AG09309 (cell line): Measurements from ENCODE around the gene TRMT2A.

Source experiments
- DNase-seq: peaks from one replicate; pipeline ENCODE4 v3.0.0-alpha.2; 2010; ENCODE audit warnings: low read depth
- H3K4me3 ChIP-seq: 2 replicates; pipeline ENCODE4 v1.5.1; 2011; ENCODE audit warnings: mild to moderate bottlenecking, low read depth, low read length, moderate library complexity; ENCODE audit not compliant: control insufficient read depth
- TF ChIP-seq, protein P1 (sequence below): IDR thresholded peaks from 2 replicates; pipeline ENCODE4 v1.5.1; 2011; ENCODE audit warnings: mild to moderate bottlenecking, low read depth, low read length, inconsistent platforms; ENCODE audit not compliant: insufficient read depth, control insufficient read depth; ENCODE audit errors: missing control alignments

Gene TRMT2A

DNA sequence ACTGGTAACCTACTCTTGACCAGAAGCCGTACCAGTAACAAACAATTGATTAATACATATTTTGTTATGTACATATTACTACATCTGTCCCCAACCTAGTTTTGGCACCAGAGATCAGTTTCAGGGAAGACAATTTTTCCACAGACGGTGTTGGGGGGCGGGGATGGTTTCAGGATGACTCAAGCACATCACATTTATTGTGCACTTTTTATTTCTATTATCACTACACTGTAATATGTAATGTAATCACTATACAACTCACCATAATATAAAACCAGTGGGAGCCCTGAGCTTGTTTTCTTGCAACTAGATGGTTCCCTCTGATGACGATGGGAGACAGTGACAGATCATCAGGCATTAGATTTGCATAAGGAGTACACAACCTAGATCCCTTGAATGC lies 21.5 kb downstream of the TRMT2A start:
- DNase-seq = no peak
- TF ChIP-seq, protein P1, sequence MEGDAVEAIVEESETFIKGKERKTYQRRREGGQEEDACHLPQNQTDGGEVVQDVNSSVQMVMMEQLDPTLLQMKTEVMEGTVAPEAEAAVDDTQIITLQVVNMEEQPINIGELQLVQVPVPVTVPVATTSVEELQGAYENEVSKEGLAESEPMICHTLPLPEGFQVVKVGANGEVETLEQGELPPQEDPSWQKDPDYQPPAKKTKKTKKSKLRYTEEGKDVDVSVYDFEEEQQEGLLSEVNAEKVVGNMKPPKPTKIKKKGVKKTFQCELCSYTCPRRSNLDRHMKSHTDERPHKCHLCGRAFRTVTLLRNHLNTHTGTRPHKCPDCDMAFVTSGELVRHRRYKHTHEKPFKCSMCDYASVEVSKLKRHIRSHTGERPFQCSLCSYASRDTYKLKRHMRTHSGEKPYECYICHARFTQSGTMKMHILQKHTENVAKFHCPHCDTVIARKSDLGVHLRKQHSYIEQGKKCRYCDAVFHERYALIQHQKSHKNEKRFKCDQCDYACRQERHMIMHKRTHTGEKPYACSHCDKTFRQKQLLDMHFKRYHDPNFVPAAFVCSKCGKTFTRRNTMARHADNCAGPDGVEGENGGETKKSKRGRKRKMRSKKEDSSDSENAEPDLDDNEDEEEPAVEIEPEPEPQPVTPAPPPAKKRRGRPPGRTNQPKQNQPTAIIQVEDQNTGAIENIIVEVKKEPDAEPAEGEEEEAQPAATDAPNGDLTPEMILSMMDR = no peak
- no peak overlapping the region for H3K4me3 ChIP-seq

DNA sequence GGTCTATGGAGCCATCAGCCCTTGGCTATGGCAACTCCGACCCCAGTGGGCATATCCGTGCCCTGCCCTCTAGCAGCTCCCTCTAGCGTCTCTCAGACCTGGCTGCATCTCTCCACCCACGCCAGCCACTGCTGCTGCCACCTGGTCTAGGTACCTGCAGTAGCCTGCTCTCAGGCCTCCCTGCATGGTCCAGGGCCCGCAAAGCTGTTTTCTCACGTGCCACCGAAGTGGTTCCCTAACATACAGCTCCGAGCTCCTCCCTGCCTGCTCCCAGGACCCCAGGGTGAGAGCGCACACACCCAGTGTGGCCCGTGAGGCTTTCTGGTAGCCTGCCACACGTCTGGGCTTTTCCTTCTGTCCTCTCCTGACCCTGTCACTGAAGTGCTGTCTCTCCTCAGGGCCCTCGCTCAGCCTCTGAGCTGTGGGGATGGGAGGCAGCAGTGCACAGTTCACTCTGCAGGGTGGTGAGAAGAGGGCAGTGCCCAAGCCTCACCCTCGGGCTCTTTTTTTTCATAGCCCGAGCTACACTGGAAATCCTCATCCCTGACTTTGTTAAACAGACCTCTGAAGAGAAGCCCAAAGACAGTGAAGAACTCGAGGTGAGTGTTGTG lies 22.7 kb downstream of the TRMT2A start:
- TF ChIP-seq, protein P1 = no peak
- no peak overlapping the region for H3K4me3 ChIP-seq
- DNase-seq = no peak

DNA sequence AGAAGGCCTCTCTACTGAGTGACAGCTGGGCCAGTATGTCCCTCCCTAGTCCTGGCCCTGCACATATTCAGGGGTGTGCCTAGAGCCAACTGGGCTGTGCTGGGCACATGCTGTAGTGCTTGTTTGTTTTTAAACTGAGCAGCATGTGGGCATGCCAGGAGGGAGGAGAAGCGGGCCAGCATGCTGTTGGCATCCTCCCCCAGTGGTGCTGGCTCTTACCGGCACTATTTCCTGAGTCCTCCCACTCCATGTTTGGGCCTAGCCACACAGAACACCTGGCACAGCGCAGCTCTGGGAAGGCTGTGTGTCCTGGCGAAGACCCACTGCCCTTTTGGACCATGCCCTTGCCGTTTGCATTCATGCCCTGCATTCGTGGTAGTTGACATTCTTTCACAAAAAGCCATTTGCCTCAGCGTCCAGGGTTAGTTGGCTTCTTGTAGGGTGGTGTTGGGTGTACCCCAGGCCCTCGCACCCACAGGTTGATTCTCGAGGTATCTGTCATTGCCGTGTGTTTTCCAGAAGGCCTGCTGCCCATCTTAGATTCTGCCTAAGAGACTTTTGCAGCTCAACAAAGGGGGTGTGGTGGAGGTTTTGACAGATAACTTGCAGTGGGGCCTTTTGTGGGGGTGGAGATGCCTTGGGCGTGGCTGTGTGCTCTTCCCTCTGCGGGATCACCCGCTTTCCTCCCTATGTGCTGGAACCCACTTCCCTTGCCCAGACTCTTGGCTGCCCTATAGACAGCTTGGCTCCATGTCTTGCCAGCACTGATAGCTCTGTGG lies 23.4 kb downstream of the TRMT2A start:
- DNase-seq = no peak
- H3K4me3 ChIP-seq = no peak overlapping the region
- TF ChIP-seq, protein P1 = no peak

- TF ChIP-seq, protein P1 = no peak
- H3K4me3 ChIP-seq = no peak overlapping the region
- no peak for DNase-seq
These were observed 24.6 kb downstream of the TRMT2A start for GRCh38 chr22:20092477-20092854.

- no peak overlapping the region for H3K4me3 ChIP-seq
- TF ChIP-seq, protein P1 = no peak
- no peak for DNase-seq
These were observed 25.1 kb downstream of the TRMT2A start for GRCh38 chr22:20091690-20092476.

- DNase-seq = no peak
- TF ChIP-seq, protein P1 = no peak
- no peak overlapping the region for H3K4me3 ChIP-seq
These were observed 26.2 kb downstream of the TRMT2A start for GRCh38 chr22:20090730-20091240.
